Measurements from ENCODE around the gene SPTBN5. TPM values are rescaled to one million over a fixed set of nuclear protein-coding genes. Genes with fewer than 3 reads are reported as not detected.

Gene SPTBN5
- total RNA-seq, 3 donors from 2014 or later (not counting 1 experiment from before 2014, with no cell fraction given), result 4.1 to 6.0 (median 5.2) TPM

GRCh38 chr15:41821831-41822230 is 72.0 kb downstream of the SPTBN5 start:
- H3K4me3 Mint-ChIP-seq, result no peak overlapping the region
- 96% methylated on average over 3 of the region's 4 CpGs for WGBS (ENCODE audit: insufficient coverage)

GRCh38 chr15:41820791-41821423 is 72.9 kb downstream of the SPTBN5 start:
- intact Hi-C loops (cut with micrococcal nuclease), result no loop called here
- peaks cover 45% of the 10 kb centered on the region for H3K36me3 ChIP-seq (ENCODE audit: control insufficient read depth, insufficient read depth, low read length)
- TF ChIP-seq CTCF (IDR thresholded peaks at IDR 0.05), result no peak

More at GRCh38 chr15:41821831-41822230, 72.0 kb downstream of the SPTBN5 start:
- Mint-ChIP-seq H3K9me3 (no peaks in the 10 kb centered on the region), H3K27me3 (ENCODE audit: low read depth in 2 of 2) (no peaks in the 10 kb centered on the region), H3K4me1 (no peaks in the 10 kb centered on the region), H3K27ac (no peak overlapping the region), H3K36me3 (no peaks in the 10 kb centered on the region)
- H3K27ac ChIP-seq (ENCODE audit: low read length), result no peak overlapping the region
- peaks cover 40% of the 10 kb centered on the region for H3K36me3 ChIP-seq (ENCODE audit: control insufficient read depth, insufficient read depth, low read length)
- TF ChIP-seq CTCF (IDR thresholded peaks at IDR 0.05), result no peak
- ATAC-seq (no peak), DNase-seq (no peak)
- intact Hi-C loops (cut with micrococcal nuclease), result no loop called here
- H3K4me1 ChIP-seq (ENCODE audit: control insufficient read depth, insufficient read depth, low read length), result no peaks in the 10 kb centered on the region
- H3K27me3 ChIP-seq (ENCODE audit: control insufficient read depth, insufficient read depth, low read length), result no peaks in the 10 kb centered on the region
- no peak overlapping the region for H3K4me3 ChIP-seq (ENCODE audit: low read length)
- H3K9me3 ChIP-seq (ENCODE audit: control insufficient read depth, insufficient read depth, low read length), result no peaks in the 10 kb centered on the region

GRCh38 chr15:41819455-41820050 is 74.3 kb downstream of the SPTBN5 start:
- no peaks in the 10 kb centered on the region for H3K4me1 Mint-ChIP-seq
- DNase-seq, result no peak
- no peaks in the 10 kb centered on the region for H3K27me3 ChIP-seq (ENCODE audit: control insufficient read depth, insufficient read depth, low read length)
- no peak overlapping the region for H3K4me3 Mint-ChIP-seq
- intact Hi-C loops (cut with micrococcal nuclease), result no loop called here
- H3K27ac Mint-ChIP-seq, result no peak overlapping the region
- peaks cover 47% of the 10 kb centered on the region for H3K36me3 ChIP-seq (ENCODE audit: control insufficient read depth, insufficient read depth, low read length)
- peaks cover 8% of the 10 kb centered on the region for H3K36me3 Mint-ChIP-seq
- no peaks in the 10 kb centered on the region for H3K9me3 Mint-ChIP-seq
- no peaks in the 10 kb centered on the region for H3K27me3 Mint-ChIP-seq (ENCODE audit: low read depth in 2 of 2)
- no peak for ATAC-seq
- no peaks in the 10 kb centered on the region for H3K4me1 ChIP-seq (ENCODE audit: control insufficient read depth, insufficient read depth, low read length)
- H3K27ac ChIP-seq (ENCODE audit: low read length), result no peak overlapping the region
- no peak for TF ChIP-seq CTCF (IDR thresholded peaks at IDR 0.05)
- H3K9me3 ChIP-seq (ENCODE audit: control insufficient read depth, insufficient read depth, low read length), result no peaks in the 10 kb centered on the region
- H3K4me3 ChIP-seq (ENCODE audit: low read length), result no peak overlapping the region
- WGBS (ENCODE audit: insufficient coverage), result 97% methylated on average over 9 of the region's 9 CpGs

More at GRCh38 chr15:41820791-41821423, 72.9 kb downstream of the SPTBN5 start:
- WGBS (ENCODE audit: insufficient coverage), result 94% methylated on average over 6 of the region's 6 CpGs
- H3K27me3 ChIP-seq (ENCODE audit: control insufficient read depth, insufficient read depth, low read length), result no peaks in the 10 kb centered on the region
- no peaks in the 10 kb centered on the region for H3K9me3 ChIP-seq (ENCODE audit: control insufficient read depth, insufficient read depth, low read length)
- Mint-ChIP-seq H3K27me3 (ENCODE audit: low read depth in 2 of 2) (no peaks in the 10 kb centered on the region), H3K36me3 (peaks cover 5% of the 10 kb centered on the region), H3K27ac (no peak overlapping the region), H3K4me3 (no peak overlapping the region), H3K9me3 (no peaks in the 10 kb centered on the region), H3K4me1 (no peaks in the 10 kb centered on the region)
- no peak for ATAC-seq
- no peak for DNase-seq
- no peak overlapping the region for H3K4me3 ChIP-seq (ENCODE audit: low read length)
- H3K4me1 ChIP-seq (ENCODE audit: control insufficient read depth, insufficient read depth, low read length), result no peaks in the 10 kb centered on the region
- no peak overlapping the region for H3K27ac ChIP-seq (ENCODE audit: low read length)
